ENCODE measurements around the gene ZNF556. TPM values are rescaled to one million over a fixed set of nuclear protein-coding genes. Genes with fewer than 3 reads are reported as not detected.

Gene ZNF556
- total and polyA plus RNA-seq, 12 donors: 0.03 to 0.45 (median 0.11) TPM; not detected in 3

DNA sequence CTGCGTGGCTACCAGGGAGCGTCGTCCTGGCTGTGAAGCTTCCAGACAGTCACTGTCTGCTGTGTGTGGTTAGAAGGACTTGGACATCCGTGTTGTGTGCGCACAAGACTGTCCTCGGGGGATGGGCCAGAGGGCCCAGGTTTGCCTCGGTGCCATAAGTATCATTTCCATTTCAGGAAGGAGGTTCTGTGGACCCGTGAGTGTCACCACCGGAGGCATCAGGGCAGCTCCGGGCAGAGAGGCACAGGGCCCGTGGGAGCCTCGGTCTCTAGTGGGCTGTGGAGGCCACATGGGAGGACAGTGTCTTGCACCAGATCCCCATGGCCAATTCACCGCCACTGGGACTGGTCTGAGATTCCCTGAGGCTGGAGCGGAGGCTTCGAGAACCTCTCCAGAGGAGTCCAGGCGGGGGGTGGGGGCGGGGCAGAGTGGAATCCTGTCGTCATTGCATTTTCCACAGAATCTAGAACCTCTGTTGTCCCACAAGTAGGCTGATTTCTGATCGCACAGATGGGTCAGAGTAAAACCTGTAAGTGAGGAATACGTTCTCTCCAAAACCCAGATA, 39.6 kb downstream of the ZNF556 start:
- WGBS, 4 donors: 89 to 95% (median 94%) methylated on average over 12 to 20 of the region's 20 CpGs
- TF ChIP-seq CTCF (IDR thresholded peaks at IDR 0.05): no peak
- no peak for TF ChIP-seq POLR2A (IDR thresholded peaks at IDR 0.05)

GRCh38 chr19:2912306-2912705, 45.2 kb downstream of the ZNF556 start:
- Histone ChIP-seq H3K4me1 (replicated peaks in 1 of 2) (peaks cover 5 to 9% of the 10 kb centered on the region in 2 donors), H3K27ac (no peak overlapping the region), H3K27me3 (no peaks in the 10 kb centered on the region), H3K36me3 (replicated peaks in 1 of 2) (peaks cover 0 to 15% of the 10 kb centered on the region in 2 donors), H3K9me3 (replicated peaks in 1 of 3) (no peaks in the 10 kb centered on the region), H3K4me3 (no peak overlapping the region)
- intact Hi-C loops (cut with DNase I): no loop called here
- WGBS, 4 donors: 94 to 99% (median 97%) methylated on average over 5 of the region's 5 CpGs
- DNase-seq: no peak
- TF ChIP-seq CTCF (IDR thresholded peaks at IDR 0.05): no peak
- TF ChIP-seq POLR2A (IDR thresholded peaks at IDR 0.05): no peak

More for the DNA sequence above, 39.6 kb downstream of the ZNF556 start:
- Histone ChIP-seq H3K36me3 (replicated peaks in 1 of 2) (no peaks in the 10 kb centered on the region), H3K9me3 (replicated peaks in 1 of 3) (no peaks in the 10 kb centered on the region), H3K27ac (no peak overlapping the region), H3K4me3 (no peak overlapping the region), H3K4me1 (replicated peaks in 1 of 2) (peaks cover 5 to 14% of the 10 kb centered on the region in 2 donors), H3K27me3 (no peaks in the 10 kb centered on the region)
- peak in 1 of 7 donors; percentile 19 for DNase-seq
- intact Hi-C loops (cut with DNase I): no loop called here

- Histone ChIP-seq H3K9me3 (replicated peaks in 1 of 3) (no peaks in the 10 kb centered on the region), H3K36me3 (replicated peaks in 1 of 2) (peaks cover 0 to 27% of the 10 kb centered on the region in 2 donors), H3K4me1 (replicated peaks in 1 of 2) (no peaks in the 10 kb centered on the region), H3K27me3 (no peaks in the 10 kb centered on the region), H3K4me3 (no peak overlapping the region), H3K27ac (no peak overlapping the region)
- intact Hi-C loops (cut with DNase I): no loop called here
- DNase-seq: peak in 1 of 7 donors; percentile 10
- no peak for TF ChIP-seq POLR2A (IDR thresholded peaks at IDR 0.05)
- no peak for TF ChIP-seq CTCF (IDR thresholded peaks at IDR 0.05)
- 88 to 98% (median 94%) methylated on average over 16 of the region's 16 CpGs for WGBS, 4 donors
Observed at GRCh38 chr19:2917275-2918184, 50.4 kb downstream of the ZNF556 start.

- TF ChIP-seq CTCF (IDR thresholded peaks at IDR 0.05) (peak in 3 of 6 experiments; percentile 29 to 31 (median 31)), POLR2A (IDR thresholded peaks at IDR 0.05) (no peak)
- intact Hi-C loops (cut with DNase I): no loop called here
- DNase-seq: peak in 1 of 7 donors; percentile 30
- Histone ChIP-seq H3K9me3 (replicated peaks in 1 of 3) (no peaks in the 10 kb centered on the region), H3K27me3 (no peaks in the 10 kb centered on the region), H3K4me1 (replicated peaks in 1 of 2) (peaks cover 5 to 7% of the 10 kb centered on the region in 2 donors), H3K27ac (peak overlapping the region in 3 of 5 donors; percentile 13 to 78 (median 33)), H3K36me3 (replicated peaks in 1 of 2) (peaks cover 0 to 5% of the 10 kb centered on the region in 2 donors), H3K4me3 (no peak overlapping the region)
- WGBS, 4 donors: 31 to 85% (median 45%) methylated on average over 3 to 5 of the region's 5 CpGs
Observed at GRCh38 chr19:2922987-2923386, 55.9 kb downstream of the ZNF556 start.

All from adrenal gland (tissue), 12 donors.